DMS 273 treated with DMSO at 0.1 percent for 48 hours (cell line): ENCODE data around the gene ROCK2.

Experiments
- DNase-seq: peaks from one replicate; lab custom pipeline; 2025; lab: John Stamatoyannopoulos, UW

The ROCK2 gene

DNA sequence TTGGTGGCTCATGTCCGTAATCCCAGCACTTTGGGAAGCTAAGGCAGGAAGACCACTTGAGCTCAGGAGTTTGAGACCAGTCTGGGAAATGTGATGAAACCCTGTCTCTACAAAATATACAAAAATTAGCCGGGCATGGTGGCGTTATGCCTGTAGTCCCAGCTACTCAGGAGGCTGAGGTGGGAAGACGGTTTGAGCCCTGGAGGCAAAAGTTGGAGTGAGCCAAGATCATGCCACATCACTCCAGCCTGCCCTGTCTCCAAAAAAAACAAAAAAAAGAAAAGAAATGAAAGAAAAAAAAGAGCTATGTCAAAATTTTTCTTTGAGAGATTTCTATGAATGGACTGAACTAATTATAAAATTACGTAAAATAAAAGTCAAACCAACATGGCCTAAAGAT lies 34.7 kb downstream of the ROCK2 start:
- no peak for DNase-seq

DNA sequence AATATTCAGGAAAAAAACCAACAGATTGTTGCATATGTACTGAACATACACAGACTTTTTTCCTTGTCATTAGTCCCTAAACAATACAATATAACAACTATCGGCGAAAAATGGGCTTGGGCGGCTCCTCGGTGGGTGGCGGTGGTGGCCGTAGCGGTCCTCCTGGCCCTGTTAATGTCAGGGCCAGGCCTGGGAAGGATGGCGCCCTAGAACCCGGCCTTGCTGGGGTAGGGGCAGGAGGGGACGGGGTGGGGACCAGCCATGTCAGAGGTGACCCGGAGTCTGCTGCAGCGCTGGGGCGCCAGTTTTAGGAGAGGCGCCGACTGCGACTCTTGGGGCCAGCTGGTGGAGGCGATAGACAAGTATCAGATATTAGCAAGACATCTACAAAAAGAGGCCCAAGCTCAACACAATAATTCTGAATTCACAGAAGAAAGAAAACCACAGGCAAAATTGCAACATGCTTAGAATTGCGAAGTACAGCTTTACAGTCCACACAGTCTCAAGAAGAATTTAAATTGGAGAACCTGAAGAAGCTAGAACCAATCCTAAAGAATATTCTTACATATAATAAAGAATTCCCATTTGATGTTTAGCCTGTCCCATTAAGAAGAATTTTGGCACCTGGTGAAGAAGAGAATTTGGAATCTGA lies 36.5 kb downstream of the ROCK2 start:
- DNase-seq, result no peak

DNA sequence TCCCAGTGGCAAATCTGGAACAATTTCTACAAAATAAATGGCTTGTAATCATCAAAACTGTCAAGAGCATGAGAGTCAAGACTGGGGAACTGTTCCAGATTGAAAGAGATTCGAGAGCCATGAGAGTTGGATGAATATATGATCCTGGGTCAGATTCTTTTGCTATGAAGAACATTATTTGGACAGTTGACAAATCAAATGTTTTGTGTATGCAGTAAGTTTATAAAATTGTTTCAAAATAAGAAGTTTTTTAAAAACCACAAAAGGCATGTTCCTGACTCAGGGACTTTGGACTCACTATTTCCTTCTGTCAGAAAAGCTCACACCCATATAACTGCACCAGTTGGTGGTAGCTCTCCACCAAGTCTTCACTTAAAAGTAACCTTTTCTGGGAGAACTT lies 38.5 kb downstream of the ROCK2 start:
- DNase-seq, result no peak

DNA sequence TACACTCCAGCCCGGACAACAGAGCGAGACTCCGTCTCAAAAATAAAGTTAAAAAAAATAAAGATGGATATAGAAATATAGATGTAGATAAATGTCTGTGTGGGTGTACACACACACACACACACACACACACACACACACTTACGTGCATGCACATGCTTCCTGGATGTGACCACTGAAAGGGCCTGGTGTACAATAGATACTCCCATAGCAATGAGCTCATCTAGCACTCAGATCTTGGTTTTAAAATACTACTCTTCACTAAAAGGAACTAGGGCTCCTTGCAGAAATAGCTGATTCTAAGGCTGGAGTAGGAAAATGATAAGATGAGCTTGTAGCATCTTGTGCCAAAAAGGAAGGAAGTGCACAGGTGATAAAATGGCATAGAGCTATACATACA lies 39.1 kb downstream of the ROCK2 start:
- DNase-seq, result no peak

DNA sequence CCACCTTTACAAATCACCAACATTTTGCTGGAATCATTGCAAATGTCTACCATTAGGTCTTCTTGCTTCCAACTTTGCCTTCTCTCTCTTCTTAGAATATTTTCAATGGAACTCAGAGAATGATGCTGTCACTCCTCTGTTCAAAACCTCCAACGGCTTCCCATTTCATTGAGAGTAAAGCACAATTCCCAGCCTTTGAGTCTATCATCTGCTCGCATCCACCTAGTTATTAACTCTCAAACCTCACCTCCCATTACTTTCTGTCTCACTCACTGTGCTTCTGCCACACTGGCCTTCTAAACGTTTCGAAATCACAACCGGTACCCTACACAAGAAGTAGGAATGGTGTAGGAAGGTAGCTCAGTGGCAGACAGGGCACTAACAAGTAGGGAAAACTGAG lies 40.0 kb downstream of the ROCK2 start:
- DNase-seq, result no peak

DNA sequence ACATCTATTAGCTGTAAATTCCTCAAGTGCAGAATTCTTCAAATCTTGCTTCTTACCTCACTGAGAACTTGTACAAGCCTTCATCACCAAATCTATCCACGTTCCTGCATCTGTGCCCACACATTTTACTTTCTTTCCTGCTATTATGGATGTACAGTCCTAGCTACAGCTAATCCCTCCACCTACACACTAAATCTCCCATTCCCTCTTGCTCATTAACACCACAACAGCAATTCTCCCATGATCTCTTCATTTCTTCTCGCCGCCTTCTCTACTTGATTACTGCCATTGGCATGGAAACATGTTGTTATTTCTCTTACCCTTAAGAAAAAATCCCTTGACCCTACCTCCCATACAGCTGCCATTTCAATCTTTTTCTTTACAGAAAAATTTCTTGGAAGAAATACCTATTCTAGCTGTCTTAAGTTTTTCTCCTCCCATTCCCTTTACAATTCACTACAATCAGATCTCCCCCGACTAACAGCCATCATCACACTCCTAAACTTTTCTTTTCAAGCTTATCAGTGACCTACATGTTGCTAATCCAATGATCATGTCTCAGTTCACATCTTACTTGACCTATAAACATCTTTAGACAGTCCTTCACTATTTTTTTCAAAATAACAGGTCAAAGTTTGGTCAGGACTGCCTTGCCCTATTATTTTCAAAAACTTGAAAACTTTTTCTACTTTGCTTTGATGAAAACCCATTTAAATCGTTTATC lies 41.0 kb downstream of the ROCK2 start:
- no peak for DNase-seq

DNA sequence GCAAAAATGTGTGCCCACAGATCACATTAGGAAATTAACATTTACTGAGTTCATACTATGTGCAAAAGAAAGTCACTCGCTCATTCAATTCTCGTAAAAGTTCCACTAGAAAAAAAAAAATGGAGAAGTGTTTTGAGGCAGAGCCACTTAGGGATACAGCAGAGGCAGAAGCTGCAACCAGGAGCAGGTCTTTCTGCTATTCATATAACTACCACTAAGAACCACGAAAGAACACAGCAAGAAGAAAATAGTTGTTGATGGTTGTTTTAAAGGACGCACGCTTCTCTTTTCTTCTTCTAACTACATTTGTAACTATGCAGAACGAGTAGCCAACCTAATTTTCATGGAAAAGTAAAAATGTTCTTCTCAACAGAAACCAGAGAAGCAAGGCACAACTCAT lies 45.0 kb downstream of the ROCK2 start:
- DNase-seq, result no peak

DNA sequence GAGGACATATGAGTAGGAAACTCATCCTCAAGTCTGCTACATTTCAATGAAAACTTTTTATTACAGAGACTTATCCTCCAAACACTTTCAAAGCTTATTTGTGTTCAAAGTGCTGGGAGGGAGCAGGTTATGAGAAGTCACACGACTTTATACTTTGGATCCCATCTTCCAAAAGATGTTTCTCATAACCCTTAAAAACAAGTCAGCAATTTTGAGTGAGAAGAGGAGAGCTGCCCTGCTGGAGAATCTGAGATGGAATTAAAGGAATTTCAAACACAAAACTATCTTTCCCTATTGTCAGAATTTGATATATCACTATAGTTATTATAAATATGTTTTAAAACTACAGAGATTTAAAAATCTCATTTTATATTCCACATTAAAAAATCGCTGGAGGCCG lies 45.8 kb downstream of the ROCK2 start:
- DNase-seq, result no peak

DNA sequence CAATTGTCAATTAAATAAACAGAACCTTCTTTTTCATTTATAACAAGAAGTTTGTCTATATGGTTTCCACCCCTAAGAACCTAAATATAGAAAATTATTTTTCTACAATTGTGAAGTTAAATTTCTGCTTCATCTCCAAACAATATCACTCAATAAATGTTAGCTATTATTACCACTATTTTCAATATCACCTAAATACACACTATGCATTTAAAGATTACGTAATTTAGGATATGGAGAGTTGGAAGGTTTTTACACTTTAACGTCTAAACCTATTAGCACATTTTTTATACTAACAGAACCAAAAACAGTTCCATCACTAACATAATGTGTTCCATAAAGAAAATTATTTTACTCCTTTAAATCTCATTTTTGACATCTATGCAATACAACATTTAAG lies 48.0 kb downstream of the ROCK2 start:
- DNase-seq, result no peak

DNA sequence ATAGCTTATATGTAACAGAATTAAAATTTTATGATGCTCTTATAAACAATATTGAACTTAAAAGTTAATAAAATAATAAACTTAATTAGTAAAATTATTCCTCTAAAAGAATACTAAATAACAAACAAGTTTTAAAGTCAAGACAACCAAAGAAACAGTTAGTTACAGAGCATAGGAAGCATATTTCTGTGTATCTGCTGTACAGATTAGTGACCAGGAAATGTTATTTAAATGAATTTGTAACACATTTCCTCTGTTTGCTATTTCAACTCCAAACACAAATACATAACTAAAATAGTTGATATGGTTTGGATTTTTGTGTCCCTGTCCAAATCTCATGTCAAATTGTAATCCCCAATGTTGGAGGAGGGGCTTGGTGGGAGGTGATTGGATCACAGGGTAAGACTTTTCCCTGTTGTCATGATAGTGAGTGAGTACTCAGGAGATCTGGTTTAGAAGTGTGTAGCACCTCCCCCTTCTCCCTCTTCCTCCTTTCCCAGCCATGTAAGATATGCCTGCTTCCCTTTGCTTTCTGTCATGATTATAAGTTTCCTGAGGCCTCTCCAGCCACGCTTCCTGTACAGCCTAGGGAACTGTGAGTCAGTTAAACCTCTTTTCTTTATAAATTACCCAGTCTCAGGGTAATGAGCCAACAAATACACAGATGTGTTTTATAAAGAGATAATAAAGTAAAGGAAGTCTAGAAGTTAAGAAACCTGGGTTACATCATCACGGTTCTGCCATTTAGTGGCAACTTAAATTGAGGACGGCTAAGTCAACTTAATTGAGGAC lies 51.8 kb downstream of the ROCK2 start:
- no peak for DNase-seq

DNA sequence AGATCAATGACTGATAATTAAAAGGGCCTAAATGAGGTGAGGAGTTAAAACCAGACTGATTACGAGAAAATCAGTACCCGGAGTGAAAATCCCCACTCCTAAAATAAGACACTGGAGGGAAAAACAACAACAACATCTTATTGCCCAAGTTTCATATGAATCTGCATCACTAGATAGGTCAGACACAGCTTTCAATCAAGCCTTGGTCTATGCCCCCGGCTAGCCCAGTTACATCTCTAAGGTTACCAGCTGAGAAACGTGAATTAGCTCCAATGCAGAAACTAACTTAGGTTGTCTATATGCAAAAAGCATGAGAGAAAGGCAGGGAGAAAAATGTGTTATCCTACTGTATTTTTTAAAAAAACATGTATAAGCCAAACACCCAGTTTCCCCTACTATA lies 53.7 kb downstream of the ROCK2 start:
- DNase-seq, result no peak

DNA sequence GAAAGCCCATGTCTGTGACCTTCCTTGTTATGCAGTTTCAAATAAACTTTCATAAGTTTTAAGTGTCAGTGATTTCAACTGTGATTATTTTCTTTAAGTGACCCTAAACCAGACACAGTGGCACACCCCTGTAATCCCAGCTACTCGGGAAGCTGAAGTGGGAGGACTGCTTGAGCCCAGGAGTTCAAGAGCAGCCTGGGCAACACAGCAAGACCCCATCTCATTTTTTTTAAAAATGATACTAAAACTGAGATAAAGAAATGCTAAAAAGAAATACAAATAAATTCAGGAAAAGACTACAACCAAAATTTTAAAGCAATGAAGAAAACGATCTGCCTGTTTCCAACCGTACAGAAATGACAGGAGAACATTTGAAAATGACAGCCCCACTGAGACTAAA lies 54.2 kb downstream of the ROCK2 start:
- no peak for DNase-seq

DNA sequence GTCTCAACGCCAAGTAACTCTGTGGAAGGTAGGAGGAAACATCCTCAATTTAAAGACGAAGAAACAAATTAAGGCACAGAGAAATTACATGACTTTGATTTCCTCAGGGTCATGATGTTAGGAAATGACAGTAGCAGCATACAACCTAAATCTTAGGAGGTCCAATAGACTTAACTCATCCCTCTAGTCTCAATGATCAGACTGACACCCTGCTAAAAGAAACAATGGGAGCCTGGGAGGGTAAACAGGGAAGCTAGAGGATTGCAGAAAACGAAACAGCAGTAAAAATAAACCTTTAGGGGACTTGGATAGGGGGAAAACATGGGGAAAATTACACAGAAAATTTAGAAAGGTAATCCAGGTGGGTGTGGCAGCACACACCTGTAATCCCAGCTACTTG lies 56.0 kb downstream of the ROCK2 start:
- no peak for DNase-seq

DNA sequence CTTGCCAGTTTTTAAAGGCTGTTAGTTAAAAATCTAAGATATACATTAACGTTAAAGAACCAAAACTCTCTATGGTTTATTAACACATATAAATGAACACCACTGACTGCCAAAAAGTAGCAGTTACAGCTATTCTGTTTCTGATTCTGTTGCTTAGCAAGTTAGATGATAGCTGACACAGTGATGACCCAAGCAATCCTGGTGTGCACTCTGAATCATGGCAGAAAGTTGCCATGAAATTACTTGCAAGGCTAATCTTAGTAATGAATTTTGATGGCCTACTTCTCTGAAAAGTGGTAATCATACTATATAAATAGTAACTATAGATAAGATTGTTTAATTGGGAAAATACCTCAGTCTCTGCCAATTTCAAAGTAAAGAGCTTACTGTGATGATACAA lies 57.7 kb downstream of the ROCK2 start:
- DNase-seq, result no peak

DNA sequence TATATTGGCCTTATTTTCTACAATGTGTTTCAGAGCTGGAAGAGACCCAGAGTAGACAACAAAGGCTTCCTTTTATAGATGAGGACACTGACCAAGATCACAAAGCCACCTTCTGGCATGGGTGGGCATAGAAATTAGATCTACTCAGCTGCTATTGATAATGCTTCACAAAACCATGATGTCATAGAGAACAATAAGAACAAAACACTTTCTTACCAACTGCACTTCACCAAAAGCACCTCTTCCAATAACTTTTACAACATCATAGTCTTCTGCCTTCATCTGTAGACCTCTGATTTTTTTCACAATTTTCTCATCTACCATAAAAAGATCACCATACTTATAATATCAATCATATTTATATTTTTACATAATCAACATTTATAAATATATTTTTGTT lies 58.1 kb downstream of the ROCK2 start:
- DNase-seq, result no peak

DNA sequence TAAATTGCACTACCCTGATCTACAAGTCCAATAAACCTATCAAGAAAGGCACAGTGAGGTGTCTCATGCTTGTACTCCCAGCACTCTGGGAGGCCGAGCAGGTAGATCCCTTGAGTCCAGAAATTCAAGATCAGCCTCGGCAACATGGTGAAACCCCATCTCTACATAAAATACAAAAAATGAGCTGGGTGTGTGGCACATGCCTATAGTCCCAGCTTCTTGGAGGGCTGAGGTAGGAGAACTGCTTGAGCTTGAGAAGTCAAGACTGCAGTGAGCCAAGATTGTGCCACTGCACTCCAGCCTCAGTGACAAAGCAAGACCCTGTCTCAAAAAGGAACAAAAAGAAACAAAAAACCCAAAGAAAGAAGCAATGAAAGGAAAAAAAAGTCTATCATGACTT lies 58.9 kb downstream of the ROCK2 start:
- DNase-seq, result no peak

DNA sequence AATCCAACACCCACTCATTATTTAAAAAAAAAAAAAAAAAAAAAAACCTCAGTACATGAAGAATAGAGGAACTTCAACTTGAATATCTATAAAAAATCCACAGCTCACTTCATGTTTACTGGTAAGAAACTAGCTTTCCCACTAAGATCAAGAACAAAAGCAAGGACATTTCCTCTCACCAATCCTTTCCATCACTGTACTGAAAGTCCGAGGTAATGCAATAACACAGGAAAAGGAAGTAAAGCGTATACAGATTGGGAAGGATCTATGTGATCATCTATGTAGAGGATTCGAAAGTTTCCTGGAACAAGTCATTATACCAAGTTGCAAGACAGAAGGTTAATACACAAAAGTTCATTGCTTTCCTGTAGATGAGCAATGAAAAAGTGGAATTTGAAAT lies 63.2 kb downstream of the ROCK2 start:
- no peak for DNase-seq

DNA sequence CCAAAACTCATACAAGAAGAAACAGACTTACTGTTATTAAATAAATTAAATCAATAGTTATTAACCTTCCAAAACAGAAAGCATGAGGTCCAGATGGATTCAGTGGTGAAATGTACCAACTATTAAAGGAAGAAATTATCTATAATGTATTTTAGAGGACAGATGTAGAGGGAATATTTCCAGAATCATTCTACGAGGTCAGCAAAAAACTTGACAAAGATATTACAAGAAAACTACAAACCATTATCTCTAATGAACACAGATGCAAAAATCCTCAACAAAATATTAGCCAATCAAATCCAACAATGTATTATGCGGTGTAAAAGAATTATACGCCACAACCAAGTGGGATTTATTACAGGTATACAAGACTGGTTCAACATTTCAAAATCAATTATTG lies 63.7 kb downstream of the ROCK2 start:
- no peak for DNase-seq

DNA sequence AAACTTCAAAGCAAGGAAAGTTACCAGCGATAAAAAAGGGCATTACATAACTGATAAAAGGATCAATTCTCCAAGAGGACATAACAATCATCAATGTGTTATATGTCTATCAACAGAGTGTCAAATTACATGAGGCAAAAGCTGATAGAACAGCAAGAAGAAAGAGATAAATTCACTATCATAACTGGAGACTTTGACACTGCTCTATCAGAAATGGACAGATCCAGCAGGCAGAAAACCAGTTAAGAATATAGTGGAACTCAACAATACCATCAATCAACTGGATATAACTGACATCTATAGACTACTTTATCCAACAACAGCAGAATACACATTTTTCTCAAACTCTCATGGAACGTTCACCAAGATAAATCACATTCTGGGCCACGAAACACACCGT lies 65.0 kb downstream of the ROCK2 start:
- DNase-seq, result no peak

DNA sequence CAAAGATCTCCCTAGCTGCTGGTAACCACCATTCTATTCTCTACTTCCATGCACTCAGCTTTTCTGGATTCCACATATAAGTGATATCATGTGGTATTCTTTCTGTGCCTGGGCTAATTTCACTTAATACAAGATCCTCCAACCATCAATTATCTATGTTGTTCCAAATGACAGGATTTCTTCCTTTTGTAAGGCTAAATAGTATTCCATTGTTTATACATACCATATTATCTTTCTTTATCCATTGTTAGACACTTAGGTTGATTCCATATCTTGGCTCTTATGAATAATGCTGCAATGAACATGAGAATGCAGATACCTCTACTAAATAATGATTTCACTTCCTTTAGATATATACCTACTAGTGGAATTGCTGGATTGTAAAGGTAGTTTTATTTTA lies 66.2 kb downstream of the ROCK2 start:
- DNase-seq, result no peak

DNA sequence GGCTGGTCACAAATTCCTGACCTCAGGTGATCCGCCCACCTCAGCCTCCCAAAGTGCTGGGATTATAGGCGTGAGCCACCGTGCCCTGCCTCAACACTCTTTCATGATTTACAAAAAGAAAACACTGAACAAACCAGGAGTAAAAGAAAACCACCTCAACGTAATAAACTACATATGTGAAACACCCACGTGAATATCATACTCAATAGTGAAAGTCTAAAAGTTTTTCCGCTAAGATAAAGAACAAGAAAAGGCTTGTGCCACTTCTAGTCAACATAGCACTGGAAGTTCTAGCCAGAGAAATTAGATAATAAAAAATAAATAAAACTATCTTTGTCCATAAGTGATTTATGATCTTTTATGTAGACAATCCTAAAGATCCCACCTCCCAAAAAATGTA lies 68.5 kb downstream of the ROCK2 start:
- DNase-seq, result no peak

DNA sequence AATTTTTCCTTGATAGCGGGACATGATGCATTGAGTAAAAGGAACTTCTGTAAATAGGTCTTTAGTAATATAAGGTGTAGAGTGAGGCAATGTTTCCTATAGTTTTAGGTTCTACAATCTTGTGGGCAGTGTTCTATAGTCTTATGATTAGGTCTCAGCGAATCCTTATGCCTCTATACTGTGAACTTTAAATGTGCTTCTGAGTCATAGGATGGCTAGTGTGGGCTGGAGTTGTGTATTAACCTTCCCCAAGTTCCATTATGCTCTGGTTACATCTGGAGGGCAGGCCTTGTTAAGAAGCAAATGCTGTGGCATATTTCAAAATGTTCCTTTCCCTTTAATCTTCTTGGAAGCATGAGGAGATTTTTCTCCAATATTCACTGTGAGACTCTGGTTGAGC lies 73.5 kb downstream of the ROCK2 start:
- DNase-seq, result no peak

DNA sequence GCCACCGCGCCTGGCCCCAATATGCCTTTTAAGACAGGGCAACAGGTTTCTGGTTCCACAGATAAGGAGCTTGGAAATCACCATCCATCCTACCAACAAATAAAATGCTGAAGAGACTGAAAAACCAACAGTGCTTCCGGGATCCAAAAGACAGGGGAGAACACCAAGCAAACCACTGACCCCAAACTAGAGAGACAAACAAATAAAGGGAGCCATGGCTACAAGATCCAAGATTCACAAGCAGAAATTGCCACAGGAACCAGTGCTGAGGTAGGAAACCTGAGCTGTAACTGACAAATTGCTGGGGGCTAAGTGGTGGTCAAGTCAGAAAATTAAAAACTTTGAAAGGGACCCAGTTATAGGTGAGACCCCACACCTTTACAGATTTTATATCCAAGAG lies 76.5 kb downstream of the ROCK2 start:
- no peak for DNase-seq
